GM21526 (cell line): ENCODE measurements around the gene PRRT1B.
"Not testable (repeated sequence)": the region's sequence is repeated elsewhere in the genome, so short reads cannot be mapped to it uniquely, and the experiment has no call there.

ENCODE experiments used
- ATAC-seq: cut with Tn5 transposase; IDR thresholded peaks from one replicate; pipeline ENCODE4 v1.9.1; 2021; ENCODE audit warnings: moderate library complexity; ENCODE audit not compliant: unreplicated experiment, low FRiP score

PRRT1B gene

GRCh38 chr9:131549186-131549585 lies 3.9 kb downstream of the PRRT1B start:
- ATAC-seq: not testable (repeated sequence)

DNA sequence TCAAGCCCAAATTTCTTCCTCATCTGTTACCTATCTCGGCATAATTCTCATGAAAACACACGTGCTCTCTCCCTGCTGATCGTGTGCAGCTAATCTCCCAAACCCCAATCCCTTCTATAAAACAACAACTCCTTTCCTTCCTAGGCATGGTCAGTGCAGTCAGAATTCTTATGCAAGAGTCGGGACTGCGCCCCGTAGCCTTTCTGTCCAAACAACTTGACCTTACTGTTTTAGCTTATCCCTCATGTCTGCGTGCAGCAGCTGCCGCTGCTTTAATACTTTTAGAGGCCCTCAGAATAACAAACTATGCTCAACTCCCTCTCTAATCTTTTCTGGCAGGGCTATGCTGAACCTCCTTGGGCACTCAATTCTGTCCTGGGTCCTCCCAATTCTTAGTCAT lies 5.1 kb downstream of the PRRT1B start:
- not testable (repeated sequence) for ATAC-seq

DNA sequence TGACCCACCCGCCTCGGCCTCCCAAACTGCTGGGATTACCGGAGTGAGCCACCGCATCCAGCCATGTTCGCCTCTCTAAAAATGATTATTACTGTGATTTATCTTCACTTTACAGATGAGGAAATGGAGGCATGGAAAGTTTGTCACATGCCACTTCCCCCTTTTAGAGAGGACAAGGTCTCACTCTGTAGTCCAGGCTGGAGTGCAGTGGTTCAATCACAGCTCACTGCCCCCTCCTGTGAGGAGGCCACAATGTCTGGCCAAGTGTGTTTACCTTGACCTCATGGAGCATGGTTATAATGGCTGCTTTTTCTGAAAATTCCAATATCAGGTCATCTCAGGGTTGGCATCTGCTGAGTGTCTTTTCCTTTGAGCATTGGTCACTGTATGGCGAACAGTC lies 6.7 kb downstream of the PRRT1B start:
- no peak for ATAC-seq

DNA sequence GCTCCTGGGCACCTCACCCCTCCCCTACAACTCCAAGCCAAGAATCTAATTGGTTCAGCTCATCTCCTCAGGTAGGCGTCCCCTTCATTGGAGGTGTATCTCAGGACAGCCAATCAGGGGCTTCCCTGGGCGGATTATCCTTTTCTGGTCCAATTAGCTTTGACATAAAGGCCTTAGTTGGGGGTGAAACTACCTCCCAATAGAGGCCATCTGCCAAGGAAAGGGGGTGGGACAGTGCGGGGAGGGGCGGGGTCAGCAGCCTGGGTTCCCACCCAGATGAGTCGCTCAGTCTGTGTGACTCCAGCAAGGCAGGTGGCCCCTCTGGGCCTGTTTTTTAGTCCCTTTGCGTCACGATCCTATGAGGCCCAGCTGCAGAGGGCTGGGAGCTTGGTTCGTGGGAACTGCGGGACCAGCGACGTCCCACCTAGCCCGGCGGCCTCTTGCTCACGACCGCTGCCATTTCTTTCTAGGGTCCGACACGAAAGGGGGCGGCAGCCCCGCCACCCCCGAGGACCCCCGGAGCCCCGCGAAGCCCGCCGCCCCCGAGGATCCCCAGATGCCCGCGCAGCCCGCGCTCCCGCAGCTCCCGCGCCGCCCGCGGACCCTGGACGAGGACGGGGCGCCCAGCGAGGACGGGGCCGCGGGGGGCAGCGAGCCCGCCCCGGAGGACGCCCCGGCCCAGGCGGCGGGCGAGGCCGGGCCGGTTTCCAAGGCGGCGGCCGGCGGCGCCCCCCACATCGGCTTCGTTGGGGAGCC lies 8.9 kb downstream of the PRRT1B start:
- ATAC-seq: no peak

- no peak for ATAC-seq
Observed at GRCh38 chr9:131554843-131555351, 9.6 kb downstream of the PRRT1B start.

DNA sequence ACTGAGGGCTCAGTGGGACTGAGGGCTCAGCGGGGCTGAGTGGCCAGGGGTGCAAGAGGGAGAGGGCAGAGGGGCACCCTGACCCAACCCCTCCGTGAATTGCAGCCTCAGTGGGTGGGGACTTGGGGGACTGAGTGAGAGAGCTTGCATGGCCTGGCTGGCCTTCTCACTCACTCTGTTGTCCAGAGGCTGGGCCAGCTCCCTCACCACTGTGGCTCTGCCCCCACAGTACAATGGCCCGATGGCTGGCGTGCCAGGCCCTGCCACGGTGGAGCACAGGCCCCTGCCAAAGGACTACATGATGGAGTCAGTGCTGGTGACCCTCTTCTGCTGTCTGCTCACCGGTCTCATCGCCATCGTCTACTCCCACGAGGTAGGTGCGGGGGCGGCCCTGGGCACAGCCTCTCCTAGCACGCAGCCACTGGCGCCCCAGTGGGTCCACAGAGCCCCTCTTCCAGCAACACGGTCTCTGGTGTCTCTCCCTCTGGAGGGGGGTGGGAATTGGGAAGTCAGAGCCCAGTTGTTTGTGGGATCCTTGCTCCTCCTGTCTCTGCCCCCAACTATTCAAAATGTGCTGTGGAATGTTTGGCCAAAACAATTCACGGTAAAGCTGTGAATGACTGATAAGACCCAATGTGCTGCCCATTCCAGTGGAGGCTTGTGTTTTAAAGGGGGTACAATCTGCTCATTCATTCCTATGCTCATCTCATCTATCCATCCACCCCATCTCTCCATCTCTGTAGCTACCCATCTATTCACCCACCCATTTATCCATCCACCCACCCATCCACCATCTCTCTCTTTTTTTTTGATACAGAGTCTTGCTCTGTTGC lies 10.7 kb downstream of the PRRT1B start:
- ATAC-seq: no peak

- ATAC-seq: no peak
Observed at GRCh38 chr9:131557855-131558548, 12.7 kb downstream of the PRRT1B start.

GRCh38 chr9:131559421-131560000 lies 14.2 kb downstream of the PRRT1B start:
- ATAC-seq: no peak

DNA sequence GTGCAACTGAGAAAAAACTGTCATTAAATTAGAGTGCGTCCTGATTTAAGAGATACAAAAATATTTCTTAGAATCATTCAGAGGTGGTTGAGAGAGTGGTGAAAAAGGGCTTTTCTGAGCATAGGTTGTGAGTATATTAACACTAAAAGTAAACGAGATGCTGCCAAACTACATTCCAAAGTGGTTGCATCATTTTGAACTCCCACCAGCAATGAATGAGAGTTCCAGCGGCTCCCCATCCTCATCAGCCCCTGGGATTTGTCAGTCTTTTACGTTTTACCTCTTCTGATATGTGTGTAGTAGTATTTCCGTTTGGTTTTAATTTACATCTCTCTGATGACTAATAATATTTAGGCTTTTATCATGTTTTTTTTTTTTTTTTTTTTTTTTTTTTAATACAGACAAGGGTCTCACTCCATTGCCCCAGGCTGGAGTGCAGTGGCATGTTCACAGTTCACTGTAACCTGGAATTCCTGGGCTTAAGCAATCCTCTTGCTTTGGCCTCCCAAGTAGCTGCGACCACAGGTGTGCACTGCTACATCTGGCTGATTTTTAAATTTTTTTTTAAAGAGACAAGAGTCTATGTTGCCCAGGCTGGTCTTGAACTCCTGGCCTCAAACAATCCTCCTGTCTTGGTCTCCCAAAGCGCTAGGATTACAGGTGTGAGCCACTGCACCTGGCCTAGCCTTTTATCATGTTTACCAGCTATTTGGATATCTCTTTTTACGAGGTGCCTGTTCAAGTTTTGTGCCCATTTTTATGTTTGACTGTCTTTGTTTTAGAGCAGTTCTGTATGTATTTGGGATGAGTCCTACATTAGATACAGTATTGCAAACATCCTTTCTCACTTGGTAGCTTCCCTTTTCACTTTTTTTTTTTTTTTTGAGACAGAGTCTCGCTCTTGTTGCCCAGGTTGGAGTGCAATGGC lies 17.0 kb downstream of the PRRT1B start:
- no peak for ATAC-seq

DNA sequence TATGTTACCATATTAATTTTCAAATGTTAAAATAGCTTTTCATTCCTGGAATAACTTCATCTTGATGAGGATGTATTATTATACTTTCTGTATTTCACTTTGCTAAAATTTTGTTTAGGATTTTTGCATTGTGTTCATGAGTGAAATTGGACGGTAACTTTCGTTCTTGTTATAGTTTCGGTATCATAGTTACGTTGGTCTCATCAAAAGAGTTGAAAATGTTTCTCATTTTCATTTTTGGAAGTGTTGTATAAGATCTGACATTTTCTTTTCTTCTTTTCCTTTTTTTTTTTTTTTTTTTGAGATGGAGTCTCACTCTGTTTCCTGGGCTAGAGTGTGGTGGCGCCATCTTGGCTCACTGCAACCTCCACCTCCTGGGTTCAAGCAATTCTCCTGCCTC lies 20.0 kb downstream of the PRRT1B start:
- no peak for ATAC-seq

DNA sequence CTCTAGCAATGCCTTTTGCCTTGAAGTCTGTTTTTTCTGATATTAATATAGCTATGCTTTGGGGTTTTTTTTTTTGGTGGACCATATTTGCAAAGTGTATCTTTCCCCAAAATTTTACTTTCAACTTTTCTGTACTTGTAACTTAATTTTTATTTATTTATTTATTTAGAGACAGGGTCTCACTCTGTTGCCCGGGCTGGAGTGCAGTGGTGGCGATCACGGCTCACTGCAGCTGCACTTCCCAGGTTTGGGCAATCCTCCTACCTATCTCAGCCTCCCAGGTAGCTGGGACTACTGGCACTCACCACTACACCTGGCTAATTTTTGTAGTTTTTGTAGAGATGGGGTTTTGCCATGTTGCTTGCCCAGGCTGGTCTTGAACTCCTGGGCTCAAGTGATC lies 20.8 kb downstream of the PRRT1B start:
- ATAC-seq: no peak

GRCh38 chr9:131567910-131568309 lies 22.6 kb downstream of the PRRT1B start:
- no peak for ATAC-seq

DNA sequence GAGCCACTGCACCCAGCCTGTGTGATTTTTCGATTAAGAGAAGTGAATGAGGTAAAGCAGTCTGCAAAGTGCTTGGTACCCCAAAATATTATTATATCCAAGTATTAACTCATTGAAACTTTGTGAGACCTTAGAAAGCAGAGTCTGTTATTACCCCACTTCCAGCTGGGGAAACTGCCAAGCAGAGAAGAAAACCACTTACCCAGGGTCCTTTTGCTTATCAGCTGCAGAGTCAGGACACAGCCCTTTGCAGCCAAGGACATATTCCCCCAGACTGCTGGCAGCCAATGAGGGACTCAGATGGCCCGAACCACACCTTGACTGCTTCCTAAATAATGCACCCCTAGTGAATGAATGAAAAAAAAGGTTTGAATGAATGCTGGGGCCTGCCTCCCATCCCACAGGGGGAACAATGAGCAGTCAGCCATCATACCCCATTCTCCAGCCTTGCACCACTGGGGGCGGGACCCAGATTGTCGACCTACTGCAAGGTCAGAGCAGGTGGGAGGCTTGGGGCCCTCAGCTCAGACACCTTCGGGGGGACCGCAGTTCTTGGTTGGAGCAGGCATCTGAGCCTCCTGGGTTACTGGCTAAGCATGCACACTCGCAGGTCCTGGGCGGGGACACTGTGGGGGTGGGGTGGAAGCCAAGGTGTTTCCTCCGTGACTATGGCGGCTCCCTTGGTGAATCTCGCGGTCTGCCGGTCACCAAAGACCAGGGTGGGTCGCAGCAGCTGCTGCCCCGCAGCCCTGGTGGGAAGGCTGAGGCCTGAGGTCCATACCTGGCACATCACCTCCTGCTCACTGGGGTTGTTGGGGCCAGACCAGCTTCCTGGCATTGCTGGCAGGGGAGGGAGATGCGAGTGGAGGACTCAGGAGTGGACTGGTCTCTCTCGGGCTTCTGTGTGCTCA lies 29.7 kb downstream of the PRRT1B start:
- no peak for ATAC-seq

DNA sequence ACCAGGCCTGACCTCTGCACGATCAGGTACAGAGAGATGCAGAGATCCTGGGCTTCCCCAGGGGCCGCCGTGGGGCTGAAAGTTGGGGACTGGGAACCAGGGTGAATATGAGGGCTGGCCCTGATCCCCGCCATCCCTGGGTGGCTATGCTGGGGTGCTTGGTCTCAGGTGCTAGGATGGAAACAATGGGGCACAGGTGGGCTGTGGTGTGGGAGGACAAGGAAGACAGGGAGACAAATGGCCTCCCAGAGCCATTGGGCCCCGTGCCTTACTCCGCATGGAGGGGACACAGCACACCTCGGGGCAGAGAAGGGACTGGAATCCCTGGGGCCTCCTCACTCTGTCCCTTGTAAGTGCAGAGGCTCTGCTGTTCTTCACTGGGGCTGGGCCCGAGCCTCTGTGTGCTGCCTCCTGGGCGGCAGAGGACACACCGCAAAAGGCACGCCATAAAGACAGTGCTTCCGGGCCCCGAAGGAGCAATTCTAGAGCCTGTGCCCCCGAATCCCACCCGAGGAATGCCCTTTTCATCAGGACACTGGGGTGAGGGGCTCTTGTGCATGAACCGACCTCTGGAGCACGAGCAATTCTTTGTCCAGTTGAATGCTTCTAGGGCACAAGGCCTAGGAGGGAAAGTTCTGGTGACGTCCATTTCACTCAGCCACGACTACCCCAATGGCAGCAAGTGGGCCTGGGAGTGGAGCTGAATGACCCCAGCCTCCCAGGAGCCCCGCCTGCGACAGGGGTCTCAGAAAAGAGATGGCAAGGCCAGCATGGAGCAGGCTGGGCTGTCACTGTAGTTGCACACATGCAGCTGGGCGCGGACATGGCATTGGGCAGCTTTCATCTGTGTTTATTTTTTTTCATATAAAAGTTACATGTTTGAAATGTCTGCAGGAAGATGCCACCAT lies 30.9 kb downstream of the PRRT1B start:
- ATAC-seq: no peak

GRCh38 chr9:131577005-131578000 lies 32.0 kb downstream of the PRRT1B start:
- ATAC-seq: no peak

GRCh38 chr9:131578021-131578420 lies 32.7 kb downstream of the PRRT1B start:
- ATAC-seq: no peak
